Endothelial cell of umbilical vein (primary cell): Measurements from ENCODE around the gene PLPP3. TPM values are rescaled to one million over a fixed set of nuclear protein-coding genes. Genes with fewer than 3 reads are reported as not detected.
A peak's percentile ranks its signal among the peaks of the same experiment; 100 is the strongest.

Source experiments
- Bru-seq: library from RNA; stranded (reverse); fragments of 400-500 nt; gene quantifications from one replicate; lab custom pipeline; 2021; lab: Mats Ljungman, UMichigan
- BruChase-seq, 2 experiments: library from RNA; stranded (reverse); fragments of 400-500 nt; gene quantifications; one replicate each; lab custom pipeline; 2021; lab: Mats Ljungman, UMichigan
- BruUV-seq: library from RNA; stranded (reverse); fragments of 400-500 nt; replicated peaks from 2 replicates; lab custom pipeline; 2021; lab: Mats Ljungman, UMichigan
- CTCF ChIA-PET: fragments of 300-600, 350-600 bp; sonication (Branson Sonifier 250); formaldehyde crosslinking; loops from one replicate; lab custom pipeline; 2021; ENCODE audit warnings: antibody characterized with exemption, inconsistent platforms; lab: Charles Lee
- POLR2A ChIA-PET: fragments of 300-600, 350-600 bp; sonication (Branson Sonifier 250); formaldehyde crosslinking; loops from one replicate; lab custom pipeline; 2021; ENCODE audit warnings: antibody characterized with exemption, inconsistent platforms; lab: Charles Lee
- DNase-seq: peaks from one replicate; pipeline ENCODE4 v3.0.0-alpha.2; 2011; ENCODE audit warnings: low read depth, low spot score
- FAIRE-seq: peaks from 2 replicates; lab custom pipeline; 2011; peaks lifted over from hg19 to GRCh38; lab: Jason Lieb, UNC
- H2AFZ ChIP-seq: 2 replicates; pipeline ENCODE4 v1.6.0; 2012; ENCODE audit warnings: low read depth, low read length, control low read depth, inconsistent platforms
- H3K27ac ChIP-seq: 2 replicates; pipeline ENCODE4 v1.5.1; 2011; ENCODE audit warnings: low read depth, mild to moderate bottlenecking, control low read depth, low read length, moderate library complexity; ENCODE audit not compliant: insufficient read depth
- H3K27me3 ChIP-seq, 2 experiments: 2 replicates each; pipeline versions ENCODE4 v1.6.0 to v1.6.1; 2011; ENCODE audit warnings: low read length in 2 of 2, mixed read lengths in 1 of 2; ENCODE audit not compliant: control insufficient read depth in 2 of 2, insufficient read depth in 2 of 2
- H3K36me3 ChIP-seq, 2 experiments: 2 replicates in 1 of 2; 3 replicates in 1 of 2; pipeline ENCODE4 v1.5.1; 2011; ENCODE audit warnings: low read length in 2 of 2, mild to moderate bottlenecking in 1 of 2, moderate library complexity in 1 of 2; ENCODE audit not compliant: control insufficient read depth in 2 of 2, insufficient read depth in 2 of 2; ENCODE audit errors: extremely low read depth in 1 of 2
- H3K4me1 ChIP-seq: 3 replicates; pipeline ENCODE4 v1.5.1; 2011; ENCODE audit warnings: mild to moderate bottlenecking, low read length; ENCODE audit not compliant: control insufficient read depth, insufficient read depth; ENCODE audit errors: extremely low read depth
- H3K4me2 ChIP-seq: 2 replicates; pipeline ENCODE4 v1.6.1; 2011; ENCODE audit warnings: low read length, control low read depth, mixed read lengths; ENCODE audit not compliant: insufficient read depth
- H3K4me3 ChIP-seq, 3 experiments: fragments of 200-600 bp in 1 of 3; sonication (generic), shearing (Covaris generic) in 1 of 3; replicated peaks in 1 of 3; 2 replicates each; pipeline ENCODE4 v1.5.1; 2011 to 2016; ENCODE audit warnings: control low read depth in 3 of 3, low read length in 3 of 3, mild to moderate bottlenecking in 2 of 3, inconsistent platforms in 1 of 3, low read depth in 1 of 3, moderate library complexity in 1 of 3; ENCODE audit not compliant: insufficient read depth in 1 of 3
- H3K79me2 ChIP-seq: 2 replicates; pipeline ENCODE4 v1.6.0; 2012; ENCODE audit warnings: low read length, inconsistent platforms; ENCODE audit not compliant: control insufficient read depth, insufficient read depth
- H3K9ac ChIP-seq: replicated peaks from 2 replicates; pipeline ENCODE3; 2011; ENCODE audit warnings: low read length, control low read depth; ENCODE audit not compliant: insufficient read depth; ENCODE audit errors: extremely low read depth
- H3K9me1 ChIP-seq: replicated peaks from 3 replicates; pipeline ENCODE4 v1.6.0; 2011; ENCODE audit warnings: mild to moderate bottlenecking, low read length; ENCODE audit not compliant: control insufficient read depth, insufficient read depth; ENCODE audit errors: extremely low read depth
- H3K9me3 ChIP-seq: replicated peaks from 2 replicates; pipeline ENCODE4 v1.5.1; 2012; ENCODE audit warnings: low read length, inconsistent platforms; ENCODE audit not compliant: control insufficient read depth, insufficient read depth
- H4K20me1 ChIP-seq: replicated peaks from 2 replicates; pipeline ENCODE3; 2011; ENCODE audit warnings: mild to moderate bottlenecking, low read length; ENCODE audit not compliant: control insufficient read depth, insufficient read depth; ENCODE audit errors: extremely low read depth
- CTCF ChIP-seq, 2 donors: IDR thresholded peaks; 1 replicate in 1 of 2; 2 replicates in 1 of 2; pipeline ENCODE4 v1.5.1; 2011; ENCODE audit warnings: low read length in 2 of 2, mild to moderate bottlenecking in 2 of 2, moderate library complexity in 2 of 2, control low read depth in 1 of 2, inconsistent platforms in 1 of 2, low read depth in 1 of 2; ENCODE audit not compliant: insufficient read depth in 1 of 2; ENCODE audit errors: extremely low read depth in 1 of 2
- MYC ChIP-seq: IDR thresholded peaks from one replicate; pipeline ENCODE4 v1.6.1; 2011; ENCODE audit warnings: mild to moderate bottlenecking, low read depth, low read length
- POLR2A ChIP-seq: IDR thresholded peaks from 2 replicates; pipeline ENCODE4 v1.6.1; 2012; ENCODE audit warnings: low read depth, mild to moderate bottlenecking, control low read depth, low read length
- POLR2AphosphoS5 ChIP-seq: IDR thresholded peaks from 2 replicates; pipeline ENCODE4 v1.6.1; 2012; ENCODE audit warnings: low read depth, mild to moderate bottlenecking, control low read depth, low read length, moderate library complexity; ENCODE audit not compliant: insufficient read depth
- dilution Hi-C: fragments of 300-500 bp; cut with MboI; formaldehyde crosslinking; loops from one replicate; pipeline ENCODE4 v1.15.0; 2019; ENCODE audit warnings: low sequenced_read_pairs; ENCODE audit not compliant: extremely low pct_ligation_motif_present
- intact Hi-C: fragments of 100-400 bp; cut with micrococcal nuclease; formaldehyde crosslinking; loops from one replicate; pipeline ENCODE4 v1.10.0; 2022
- long read RNA-seq: library from polyadenylated mRNA; stranded (forward); transcript quantifications from one replicate; pipeline ENCODE4 v2.0.0, GENCODE V29; 2021
- polyA minus RNA-seq, 3 experiments: library from RNA; depleted of rRNA, polyadenylated mRNA; stranded (reverse); fragments of >200 nt; gene quantifications; 1 replicate in 1 of 3; 2 replicates in 2 of 3; pipeline ENCODE4 v1.2.3, GENCODE V29; 2011
- polyA plus RNA-seq, 4 experiments: library from polyadenylated mRNA; depleted of rRNA in 3 of 4; stranded (reverse) in 3 of 4; unstranded in 1 of 4; fragments of >200 nt; gene quantifications; 2 replicates each; pipeline versions ENCODE4 v1.2.1 to v1.2.3, GENCODE V29; 2011 to 2012; ENCODE audit warnings: missing spikeins in 1 of 4
- total RNA-seq: library from RNA; stranded (reverse); gene quantifications from 2 replicates; pipeline ENCODE4 v1.2.3, GENCODE V29; 2021

The PLPP3 gene
- total RNA-seq: 7.2 and 14.1 TPM in 2 replicates
- polyA plus RNA-seq: 10.2 and 11.3 TPM in 2 replicates
- polyA plus RNA-seq (2011; cell fraction: cytosol; rRNA removed): 8.5 and 8.9 TPM in 2 replicates
- polyA plus RNA-seq (2011; cell fraction: nucleus; rRNA removed): 12.1 and 15.4 TPM in 2 replicates
- polyA plus RNA-seq (2012): 17.4 TPM in 2 replicates
- 20.7 and 21.0 TPM in 2 replicates for polyA minus RNA-seq
- 2.2 TPM for polyA minus RNA-seq (2011; cell fraction: cytosol; rRNA and poly(A)+ RNA removed)
- polyA minus RNA-seq (2011; cell fraction: nucleus; rRNA and poly(A)+ RNA removed): 41.3 and 50.6 TPM in 2 replicates
- Bru-seq, nascent RNA: percentile 82 among the genes with signal in this experiment
- percentile 56 among the genes with signal in this experiment for BruChase-seq, experiment 1, labeled RNA remaining after a 6-hour chase
- percentile 59 among the genes with signal in this experiment for BruChase-seq, experiment 2, labeled RNA remaining after a 2-hour chase
- long read RNA-seq, partial matches to known transcripts: 0 of 6 reads
- long read RNA-seq, other reads (novel, unspliced or antisense): 2 of 6 reads

GRCh38 chr1:56578963-56579875 is at the start of gene PLPP3:
TSS of gene PLPP3 (minus strand) at chr1:56579563. CDS start at chr1:56579016, 547 bp downstream.
- Histone ChIP-seq H3K9me1 (no peaks in the 10 kb centered on the region), H3K9me3 (no peaks in the 10 kb centered on the region), H3K79me2 (peaks cover 25% of the 10 kb centered on the region), H3K4me3 (peak within 1 kb of the TSS; percentile 42 to 99 (median 66)), H3K4me1 (peaks cover 36% of the 10 kb centered on the region), H3K36me3 (no peaks in the 10 kb centered on the region), H3K4me2 (peak within 1 kb of the TSS; percentile 80), H3K27me3 (no peaks in the 10 kb centered on the region), H4K20me1 (no peaks in the 10 kb centered on the region), H3K27ac (peak within 1 kb of the TSS; percentile 75), H3K9ac (peak within 1 kb of the TSS; percentile 82), H2AFZ (peak within 1 kb of the TSS; percentile 66)
- dilution Hi-C loops (no loop called here), intact Hi-C loops (loop anchor here (1.0 to 5.0 kb wide), 14 partner anchors 72 to 1364 kb away; partner anchors contain the start of gene USP24)
- peak; percentile 94 for DNase-seq
- TSS peak; percentile 45 for BruUV-seq
- peak; percentile 73 for FAIRE-seq
- ChIA-PET CTCF (interaction anchor here (0.6 to 9.0 kb wide), 29 partner anchors 16 to 1295 kb away, joined by 3 to 174 read pairs (median 4); no protein-coding TSS in a partner anchor), POLR2A (interaction anchor here (1.0 kb wide), 1 partner anchor 121 kb away, joined by 3 read pairs; no protein-coding TSS in a partner anchor)
- TF ChIP-seq POLR2A (peak; percentile 93), POLR2AphosphoS5 (peak; percentile 88), CTCF (IDR thresholded peaks at IDR 0.05; ENCODE audit: extremely low read depth in 1 of 2, insufficient read depth in 1 of 2, low read depth in 1 of 2, low read length in 2 of 2) (peak; percentile 34 to 37), MYC (no peak)
